Activated naive CD8-positive, alpha-beta T cell treated with anti-CD3 and anti-CD28 coated beads, Interleukin-2, amount 50 U/mL, for 16 hours (primary cell): ENCODE results near the gene TOPBP1.
"Not testable (repeated sequence)": the region's sequence is repeated elsewhere in the genome, so short reads cannot be mapped to it uniquely, and the experiment has no call there.

Experiments used
- DNase-seq: peaks from one replicate; pipeline ENCODE4 v3.0.0-alpha.2; 2020; ENCODE audit warnings: low read depth, low spot score

Gene TOPBP1

GRCh38 chr3:133674290-133674919, 12.7 kb upstream of the TOPBP1 start:
- no peak for DNase-seq

GRCh38 chr3:133673746-133674145, 12.0 kb upstream of the TOPBP1 start:
- no peak for DNase-seq

- DNase-seq: no peak
Measured at GRCh38 chr3:133672461-133672860, 10.7 kb upstream of the TOPBP1 start.

GRCh38 chr3:133670525-133670995, 8.8 kb upstream of the TOPBP1 start:
- DNase-seq: no peak

GRCh38 chr3:133669949-133670524, 8.3 kb upstream of the TOPBP1 start:
- DNase-seq: no peak

GRCh38 chr3:133667118-133667517, 5.4 kb upstream of the TOPBP1 start:
- no peak for DNase-seq

GRCh38 chr3:133665188-133665587, 3.4 kb upstream of the TOPBP1 start:
- DNase-seq: not testable (repeated sequence)

- no peak for DNase-seq
Measured at GRCh38 chr3:133663569-133664313, 2.0 kb upstream of the TOPBP1 start.

GRCh38 chr3:133662278-133662651, 524 bp upstream of the TOPBP1 start:
- no peak for DNase-seq

- DNase-seq: no peak
Measured at GRCh38 chr3:133659806-133660205, 1.9 kb downstream of the TOPBP1 start.

- no peak for DNase-seq
Measured at GRCh38 chr3:133655731-133656515, 5.8 kb downstream of the TOPBP1 start.

- no peak for DNase-seq
Measured at GRCh38 chr3:133649486-133650068, 12.2 kb downstream of the TOPBP1 start.

- no peak for DNase-seq
Measured at GRCh38 chr3:133644768-133645167, 17.0 kb downstream of the TOPBP1 start.

- no peak for DNase-seq
Measured at GRCh38 chr3:133643611-133644010, 18.1 kb downstream of the TOPBP1 start.

GRCh38 chr3:133641254-133641653, 20.5 kb downstream of the TOPBP1 start:
- DNase-seq: no peak

GRCh38 chr3:133633439-133633838, 28.3 kb downstream of the TOPBP1 start:
- DNase-seq: no peak

GRCh38 chr3:133629146-133629545, 32.6 kb downstream of the TOPBP1 start:
- no peak for DNase-seq

GRCh38 chr3:133627789-133628188, 34.0 kb downstream of the TOPBP1 start:
- DNase-seq: no peak

- DNase-seq: no peak
Measured at GRCh38 chr3:133620066-133620784, 41.5 kb downstream of the TOPBP1 start.

GRCh38 chr3:133611534-133611933, 50.2 kb downstream of the TOPBP1 start:
- DNase-seq: no peak

- DNase-seq: no peak
Measured at GRCh38 chr3:133610031-133610430, 51.7 kb downstream of the TOPBP1 start.
